ENCODE results near the gene KCNJ4. TPM values are rescaled to one million over a fixed set of nuclear protein-coding genes. Genes with fewer than 3 reads are reported as not detected.

The KCNJ4 gene
- total and polyA plus RNA-seq, 8 donors = not detected

- H3K4me1 ChIP-seq = peaks cover 0 to 5% (median 0%) of the 10 kb centered on the region in 3 donors
- H3K4me3 ChIP-seq = no peak overlapping the region
- peak in 1 of 6 donors; percentile 6 for DNase-seq
- intact Hi-C loops (cut with DNase I) = no loop called here
- H3K36me3 ChIP-seq = no peaks in the 10 kb centered on the region
- ATAC-seq = no peak
- H3K27ac ChIP-seq = no peak overlapping the region
- FAIRE-seq = no peak
- WGBS, 2 donors = 47 to 54% methylated on average over 8 of the region's 8 CpGs
- no peaks in the 10 kb centered on the region for H3K27me3 ChIP-seq
- H3K9me3 ChIP-seq = no peaks in the 10 kb centered on the region
- TF ChIP-seq CTCF (IDR thresholded peaks at IDR 0.05) = no peak
These were observed 5.4 kb upstream of the KCNJ4 start for GRCh38 chr22:38460426-38460840.

GRCh38 chr22:38456841-38457699 is 2.1 kb upstream of the KCNJ4 start:
- no peak for DNase-seq

GRCh38 chr22:38456272-38456835 is 1.4 kb upstream of the KCNJ4 start:
- no peak for TF ChIP-seq CTCF (IDR thresholded peaks at IDR 0.05)
- intact Hi-C loops (cut with DNase I) = no loop called here
- Histone ChIP-seq H3K4me3 (peak overlapping the region in 2 of 4 donors; percentile 40 to 45), H3K36me3 (no peaks in the 10 kb centered on the region), H3K27me3 (no peaks in the 10 kb centered on the region), H3K9me3 (no peaks in the 10 kb centered on the region), H3K27ac (no peak overlapping the region), H3K4me1 (no peaks in the 10 kb centered on the region)
- DNase-seq = no peak
- no peak for FAIRE-seq
- WGBS, 2 donors = 55 to 60% methylated on average over 17 of the region's 17 CpGs
- no peak for ATAC-seq

More at GRCh38 chr22:38456841-38457699, 2.1 kb upstream of the KCNJ4 start:
- no peaks in the 10 kb centered on the region for H3K36me3 ChIP-seq
- no peak overlapping the region for H3K27ac ChIP-seq
- no peak for TF ChIP-seq CTCF (IDR thresholded peaks at IDR 0.05)
- H3K4me1 ChIP-seq = peaks cover 0 to 4% (median 0%) of the 10 kb centered on the region in 3 donors
- ATAC-seq = no peak
- intact Hi-C loops (cut with DNase I) = no loop called here
- no peaks in the 10 kb centered on the region for H3K27me3 ChIP-seq
- no peaks in the 10 kb centered on the region for H3K9me3 ChIP-seq
- no peak for FAIRE-seq
- H3K4me3 ChIP-seq = no peak overlapping the region
- 81 to 84% methylated on average over 14 of the region's 14 CpGs for WGBS, 2 donors

- Histone ChIP-seq H3K9me3 (no peaks in the 10 kb centered on the region), H3K4me1 (no peaks in the 10 kb centered on the region), H3K27me3 (no peaks in the 10 kb centered on the region), H3K36me3 (no peaks in the 10 kb centered on the region), H3K27ac (no peak overlapping the region), H3K4me3 (peak overlapping the region in 3 of 4 donors; percentile 12 to 45 (median 40))
- WGBS, 2 donors = 0 to 2% methylated on average over 46 to 90 of the region's 90 CpGs
- intact Hi-C loops (cut with DNase I) = no loop called here
- DNase-seq = peak in 2 of 6 donors; percentile 54 to 62
- no peak for FAIRE-seq
- ATAC-seq = peak in 2 of 4 donors; percentile 45 to 48
- no peak for TF ChIP-seq CTCF (IDR thresholded peaks at IDR 0.05)
These were observed 702 bp upstream of the KCNJ4 start for GRCh38 chr22:38455530-38456271.

Measured in pancreas (tissue), 10 donors.